HepG2 (cell line): Measurements from ENCODE around the gene CLDN15. TPM values are rescaled to one million over a fixed set of nuclear protein-coding genes. Genes with fewer than 3 reads are reported as not detected.

Experiments used
- HINFP ChIP-seq: sonication (generic); formaldehyde crosslinking; IDR thresholded peaks from 2 replicates; pipeline ENCODE4 v1.4.0; 2020; ENCODE audit warnings: low read depth, mild to moderate bottlenecking, missing genetic modification reagents
- HNF4A ChIP-seq: sonication (generic); formaldehyde crosslinking; IDR thresholded peaks from 2 replicates; pipeline ENCODE4 v1.4.0; 2020; ENCODE audit warnings: missing genetic modification reagents
- KLF12 ChIP-seq: sonication (generic); formaldehyde crosslinking; IDR thresholded peaks from 2 replicates; pipeline ENCODE4 v1.4.0; 2020; ENCODE audit warnings: missing genetic modification reagents, borderline replicate concordance
- ZBED4 ChIP-seq: sonication (generic); formaldehyde crosslinking; IDR thresholded peaks from 2 replicates; pipeline ENCODE4 v1.4.0; 2020; ENCODE audit warnings: missing genetic modification reagents, borderline replicate concordance
- ZNF30 ChIP-seq: sonication (generic); formaldehyde crosslinking; IDR thresholded peaks from 2 replicates; pipeline ENCODE4 v1.5.0; 2020; ENCODE audit warnings: mild to moderate bottlenecking, missing genetic modification reagents
- ZXDC ChIP-seq: sonication (generic); formaldehyde crosslinking; IDR thresholded peaks from 2 replicates; pipeline ENCODE4 v1.5.0; 2020; ENCODE audit warnings: mild to moderate bottlenecking, missing genetic modification reagents
- polyA plus RNA-seq, 8 experiments: library from polyadenylated mRNA; depleted of rRNA in 3 of 8; stranded (reverse) in 7 of 8; unstranded in 1 of 8; fragments of >200 nt; fragmentation: Illumina TruSeq in 4 of 8; extraction: Trizol in 4 of 8; gene quantifications; 2 replicates each; pipeline versions ENCODE4 v1.2.1 to v1.2.3, GENCODE V29; 2011 to 2016; ENCODE audit warnings: low read depth in 4 of 8, missing spikeins in 1 of 8, mixed read lengths in 1 of 8; ENCODE audit not compliant: insufficient read depth in 1 of 8
- total RNA-seq, 5 experiments: library from RNA; depleted of rRNA; stranded (reverse); fragments of >200 nt; fragmentation: Illumina TruSeq; extraction: Trizol; gene quantifications; 2 replicates each; pipeline ENCODE4 v1.2.3, GENCODE V29; 2016; ENCODE audit warnings: low read depth in 1 of 5
- TF ChIP-seq, protein P1 (sequence below): sonication (generic); formaldehyde crosslinking; IDR thresholded peaks from 2 replicates; pipeline ENCODE4 v1.5.0; 2020; ENCODE audit warnings: mild to moderate bottlenecking, missing genetic modification reagents, borderline replicate concordance
- TF ChIP-seq, protein P2 (sequence below): sonication (generic); formaldehyde crosslinking; IDR thresholded peaks from 2 replicates; pipeline ENCODE4 v1.4.0; 2020; ENCODE audit warnings: missing genetic modification reagents

CLDN15 gene
- total and polyA plus RNA-seq, 2 of the 13 experiments (the other 11 are each of a cell fraction or from before 2014, with no cell fraction given): 7.1 to 17.8 TPM

DNA sequence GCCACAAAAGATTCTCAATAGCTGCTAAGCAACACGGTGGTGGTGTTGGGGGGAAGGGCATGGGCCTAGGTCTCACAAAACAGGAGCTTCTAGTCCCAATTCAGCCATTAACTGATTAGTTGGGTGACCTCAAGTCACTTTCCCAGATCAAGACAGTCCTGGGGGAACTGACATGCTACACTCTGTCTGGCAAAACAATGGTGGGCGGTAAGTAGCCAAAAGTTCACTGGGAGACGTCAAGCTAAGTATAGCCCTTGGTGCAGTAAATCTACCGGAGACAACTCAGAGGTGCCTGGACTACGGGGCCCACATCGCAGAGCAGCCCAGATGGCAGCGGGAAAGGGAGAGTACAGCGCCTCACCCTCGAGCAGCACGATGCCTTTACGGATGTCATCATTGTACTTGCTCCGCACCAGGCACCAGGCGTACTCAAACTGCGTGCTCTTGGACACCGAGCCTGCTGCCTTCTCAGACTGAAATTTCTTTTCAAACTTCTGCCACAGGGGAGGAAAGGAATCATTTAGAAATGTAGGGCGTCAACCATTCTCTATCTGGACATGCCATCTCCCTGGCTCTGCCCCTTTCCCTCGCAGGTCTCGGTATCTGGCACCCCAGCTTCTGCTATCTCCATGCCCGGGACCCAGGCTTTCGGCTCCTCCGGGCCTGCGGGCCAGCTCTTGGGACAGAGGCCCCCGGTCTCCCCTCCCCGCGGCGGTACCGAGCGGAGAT, 6.2 kb upstream of the CLDN15 start (continued):
- TF ChIP-seq HINFP (CRISPR knock-in tag) (no peak), KLF12 (CRISPR knock-in tag) (no peak), ZXDC (no peak), ZBED4 (0 out of 2 replicates have a peak, but pooled peaks have one; percentile 96), HNF4A (CRISPR knock-in tag) (no peak), ZNF30 (CRISPR knock-in tag) (peak; percentile 46; the same call in 1 of the 2 replicates)
- TF ChIP-seq, protein P1, sequence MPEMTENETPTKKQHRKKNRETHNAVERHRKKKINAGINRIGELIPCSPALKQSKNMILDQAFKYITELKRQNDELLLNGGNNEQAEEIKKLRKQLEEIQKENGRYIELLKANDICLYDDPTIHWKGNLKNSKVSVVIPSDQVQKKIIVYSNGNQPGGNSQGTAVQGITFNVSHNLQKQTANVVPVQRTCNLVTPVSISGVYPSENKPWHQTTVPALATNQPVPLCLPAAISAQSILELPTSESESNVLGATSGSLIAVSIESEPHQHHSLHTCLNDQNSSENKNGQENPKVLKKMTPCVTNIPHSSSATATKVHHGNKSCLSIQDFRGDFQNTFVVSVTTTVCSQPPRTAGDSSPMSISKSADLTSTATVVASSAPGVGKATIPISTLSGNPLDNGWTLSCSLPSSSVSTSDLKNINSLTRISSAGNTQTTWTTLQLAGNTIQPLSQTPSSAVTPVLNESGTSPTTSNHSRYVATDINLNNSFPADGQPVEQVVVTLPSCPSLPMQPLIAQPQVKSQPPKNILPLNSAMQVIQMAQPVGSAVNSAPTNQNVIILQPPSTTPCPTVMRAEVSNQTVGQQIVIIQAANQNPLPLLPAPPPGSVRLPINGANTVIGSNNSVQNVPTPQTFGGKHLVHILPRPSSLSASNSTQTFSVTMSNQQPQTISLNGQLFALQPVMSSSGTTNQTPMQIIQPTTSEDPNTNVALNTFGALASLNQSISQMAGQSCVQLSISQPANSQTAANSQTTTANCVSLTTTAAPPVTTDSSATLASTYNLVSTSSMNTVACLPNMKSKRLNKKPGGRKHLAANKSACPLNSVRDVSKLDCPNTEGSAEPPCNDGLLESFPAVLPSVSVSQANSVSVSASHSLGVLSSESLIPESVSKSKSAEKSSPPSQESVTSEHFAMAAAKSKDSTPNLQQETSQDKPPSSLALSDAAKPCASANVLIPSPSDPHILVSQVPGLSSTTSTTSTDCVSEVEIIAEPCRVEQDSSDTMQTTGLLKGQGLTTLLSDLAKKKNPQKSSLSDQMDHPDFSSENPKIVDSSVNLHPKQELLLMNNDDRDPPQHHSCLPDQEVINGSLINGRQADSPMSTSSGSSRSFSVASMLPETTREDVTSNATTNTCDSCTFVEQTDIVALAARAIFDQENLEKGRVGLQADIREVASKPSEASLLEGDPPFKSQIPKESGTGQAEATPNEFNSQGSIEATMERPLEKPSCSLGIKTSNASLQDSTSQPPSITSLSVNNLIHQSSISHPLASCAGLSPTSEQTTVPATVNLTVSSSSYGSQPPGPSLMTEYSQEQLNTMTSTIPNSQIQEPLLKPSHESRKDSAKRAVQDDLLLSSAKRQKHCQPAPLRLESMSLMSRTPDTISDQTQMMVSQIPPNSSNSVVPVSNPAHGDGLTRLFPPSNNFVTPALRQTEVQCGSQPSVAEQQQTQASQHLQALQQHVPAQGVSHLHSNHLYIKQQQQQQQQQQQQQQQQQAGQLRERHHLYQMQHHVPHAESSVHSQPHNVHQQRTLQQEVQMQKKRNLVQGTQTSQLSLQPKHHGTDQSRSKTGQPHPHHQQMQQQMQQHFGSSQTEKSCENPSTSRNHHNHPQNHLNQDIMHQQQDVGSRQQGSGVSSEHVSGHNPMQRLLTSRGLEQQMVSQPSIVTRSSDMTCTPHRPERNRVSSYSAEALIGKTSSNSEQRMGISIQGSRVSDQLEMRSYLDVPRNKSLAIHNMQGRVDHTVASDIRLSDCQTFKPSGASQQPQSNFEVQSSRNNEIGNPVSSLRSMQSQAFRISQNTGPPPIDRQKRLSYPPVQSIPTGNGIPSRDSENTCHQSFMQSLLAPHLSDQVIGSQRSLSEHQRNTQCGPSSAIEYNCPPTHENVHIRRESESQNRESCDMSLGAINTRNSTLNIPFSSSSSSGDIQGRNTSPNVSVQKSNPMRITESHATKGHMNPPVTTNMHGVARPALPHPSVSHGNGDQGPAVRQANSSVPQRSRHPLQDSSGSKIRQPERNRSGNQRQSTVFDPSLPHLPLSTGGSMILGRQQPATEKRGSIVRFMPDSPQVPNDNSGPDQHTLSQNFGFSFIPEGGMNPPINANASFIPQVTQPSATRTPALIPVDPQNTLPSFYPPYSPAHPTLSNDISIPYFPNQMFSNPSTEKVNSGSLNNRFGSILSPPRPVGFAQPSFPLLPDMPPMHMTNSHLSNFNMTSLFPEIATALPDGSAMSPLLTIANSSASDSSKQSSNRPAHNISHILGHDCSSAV: no peak
- TF ChIP-seq, protein P2, sequence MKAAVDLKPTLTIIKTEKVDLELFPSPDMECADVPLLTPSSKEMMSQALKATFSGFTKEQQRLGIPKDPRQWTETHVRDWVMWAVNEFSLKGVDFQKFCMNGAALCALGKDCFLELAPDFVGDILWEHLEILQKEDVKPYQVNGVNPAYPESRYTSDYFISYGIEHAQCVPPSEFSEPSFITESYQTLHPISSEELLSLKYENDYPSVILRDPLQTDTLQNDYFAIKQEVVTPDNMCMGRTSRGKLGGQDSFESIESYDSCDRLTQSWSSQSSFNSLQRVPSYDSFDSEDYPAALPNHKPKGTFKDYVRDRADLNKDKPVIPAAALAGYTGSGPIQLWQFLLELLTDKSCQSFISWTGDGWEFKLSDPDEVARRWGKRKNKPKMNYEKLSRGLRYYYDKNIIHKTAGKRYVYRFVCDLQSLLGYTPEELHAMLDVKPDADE (CRISPR knock-in tag): no peak
